CD4-positive, alpha-beta T cell treated with Interferon gamma for 1 hour (primary cell): ENCODE results near the gene GRK7.
"Not testable (repeated sequence)": the region's sequence is repeated elsewhere in the genome, so short reads cannot be mapped to it uniquely, and the experiment has no call there.

Source experiments
- DNase-seq: peaks from one replicate; pipeline ENCODE4 v3.0.0-alpha.2; 2020

Gene GRK7

GRCh38 chr3:141764045-141764444 lies 837 bp downstream of the GRK7 start:
- DNase-seq: no peak

- no peak for DNase-seq
These were observed 1.3 kb downstream of the GRK7 start for GRCh38 chr3:141764465-141764864.

GRCh38 chr3:141764986-141765385 lies 1.8 kb downstream of the GRK7 start:
- DNase-seq: no peak

- DNase-seq: no peak
These were observed 3.9 kb downstream of the GRK7 start for GRCh38 chr3:141767066-141767465.

GRCh38 chr3:141769221-141769894 lies 6.2 kb downstream of the GRK7 start:
- DNase-seq: no peak

GRCh38 chr3:141773676-141774075 lies 10.5 kb downstream of the GRK7 start:
- DNase-seq: no peak

GRCh38 chr3:141776376-141776775 lies 13.2 kb downstream of the GRK7 start:
- no peak for DNase-seq

GRCh38 chr3:141776885-141777284 lies 13.7 kb downstream of the GRK7 start:
- no peak for DNase-seq

GRCh38 chr3:141777957-141778813 lies 15.0 kb downstream of the GRK7 start:
- DNase-seq: no peak

GRCh38 chr3:141779667-141780066 lies 16.5 kb downstream of the GRK7 start:
- no peak for DNase-seq

- no peak for DNase-seq
These were observed 19.3 kb downstream of the GRK7 start for GRCh38 chr3:141782386-141782932.

- no peak for DNase-seq
These were observed 20.4 kb downstream of the GRK7 start for GRCh38 chr3:141783632-141784031.

- DNase-seq: no peak
These were observed 20.9 kb downstream of the GRK7 start for GRCh38 chr3:141784096-141784495.

GRCh38 chr3:141784531-141784930 lies 21.3 kb downstream of the GRK7 start:
- no peak for DNase-seq

GRCh38 chr3:141788149-141788548 lies 24.9 kb downstream of the GRK7 start:
- DNase-seq: no peak

GRCh38 chr3:141788750-141789149 lies 25.5 kb downstream of the GRK7 start:
- DNase-seq: not testable (repeated sequence)

- no peak for DNase-seq
These were observed 26.1 kb downstream of the GRK7 start for GRCh38 chr3:141789281-141789680.

- DNase-seq: no peak
These were observed 27.0 kb downstream of the GRK7 start for GRCh38 chr3:141790171-141790570.

- no peak for DNase-seq
These were observed 29.3 kb downstream of the GRK7 start for GRCh38 chr3:141792495-141792894.

GRCh38 chr3:141793476-141794260 lies 30.5 kb downstream of the GRK7 start:
- DNase-seq: no peak

- DNase-seq: no peak
These were observed 32.1 kb downstream of the GRK7 start for GRCh38 chr3:141795276-141795675.

GRCh38 chr3:141795741-141796080 lies 32.5 kb downstream of the GRK7 start:
- no peak for DNase-seq
